ENCODE data around the gene FIGLA.
"Not testable (repeated sequence)": the region's sequence is repeated elsewhere in the genome, so short reads cannot be mapped to it uniquely, and the experiment has no call there.

FIGLA gene

DNA sequence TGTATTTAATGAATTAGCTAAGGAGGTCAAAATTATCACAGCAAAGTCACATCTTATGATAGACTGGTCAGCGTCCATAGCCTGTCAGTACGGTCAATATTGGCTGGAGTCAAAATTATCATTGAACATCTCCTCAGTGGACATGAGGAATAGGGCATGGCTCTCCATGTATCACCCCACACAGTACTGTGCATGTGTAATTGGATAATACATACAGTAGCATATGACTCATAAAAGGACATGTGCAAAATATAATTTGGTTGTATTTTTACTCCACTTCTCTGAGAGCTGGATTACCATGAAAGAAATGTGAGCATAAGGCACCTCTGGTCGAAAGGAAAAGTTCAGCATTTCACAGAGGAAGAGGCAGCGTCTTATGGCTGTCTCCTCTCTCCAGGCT lies 47.4 kb downstream of the FIGLA start:
- H3K4me3 ChIP-seq (ENCODE audit: low read length), result no peak overlapping the region
- DNase-seq (ENCODE audit: low read depth), result no peak
- TF ChIP-seq, protein P1, sequence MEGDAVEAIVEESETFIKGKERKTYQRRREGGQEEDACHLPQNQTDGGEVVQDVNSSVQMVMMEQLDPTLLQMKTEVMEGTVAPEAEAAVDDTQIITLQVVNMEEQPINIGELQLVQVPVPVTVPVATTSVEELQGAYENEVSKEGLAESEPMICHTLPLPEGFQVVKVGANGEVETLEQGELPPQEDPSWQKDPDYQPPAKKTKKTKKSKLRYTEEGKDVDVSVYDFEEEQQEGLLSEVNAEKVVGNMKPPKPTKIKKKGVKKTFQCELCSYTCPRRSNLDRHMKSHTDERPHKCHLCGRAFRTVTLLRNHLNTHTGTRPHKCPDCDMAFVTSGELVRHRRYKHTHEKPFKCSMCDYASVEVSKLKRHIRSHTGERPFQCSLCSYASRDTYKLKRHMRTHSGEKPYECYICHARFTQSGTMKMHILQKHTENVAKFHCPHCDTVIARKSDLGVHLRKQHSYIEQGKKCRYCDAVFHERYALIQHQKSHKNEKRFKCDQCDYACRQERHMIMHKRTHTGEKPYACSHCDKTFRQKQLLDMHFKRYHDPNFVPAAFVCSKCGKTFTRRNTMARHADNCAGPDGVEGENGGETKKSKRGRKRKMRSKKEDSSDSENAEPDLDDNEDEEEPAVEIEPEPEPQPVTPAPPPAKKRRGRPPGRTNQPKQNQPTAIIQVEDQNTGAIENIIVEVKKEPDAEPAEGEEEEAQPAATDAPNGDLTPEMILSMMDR (IDR thresholded peaks at IDR 0.05; ENCODE audit: insufficient read depth, low read depth, low read length, missing control alignments), result no peak

DNA sequence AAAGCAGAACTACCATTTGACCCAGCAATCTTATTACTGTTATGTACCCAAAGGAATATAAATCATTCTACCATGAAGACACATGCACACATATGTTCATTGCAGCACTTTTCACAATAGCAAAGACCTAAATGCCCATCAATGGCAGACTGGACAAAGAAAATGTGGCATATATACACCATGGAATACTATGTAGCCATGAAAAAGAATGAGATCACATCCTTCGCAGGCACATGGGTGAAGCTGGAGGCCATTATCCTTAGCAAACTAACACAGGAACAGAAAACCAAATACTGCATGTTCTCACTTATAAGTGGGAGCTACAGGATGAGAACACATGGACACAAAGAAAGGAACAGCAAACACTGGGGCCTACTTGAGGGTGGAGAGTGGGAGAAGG lies 51.0 kb downstream of the FIGLA start:
- DNase-seq (ENCODE audit: low read depth), result not testable (repeated sequence)

DNA sequence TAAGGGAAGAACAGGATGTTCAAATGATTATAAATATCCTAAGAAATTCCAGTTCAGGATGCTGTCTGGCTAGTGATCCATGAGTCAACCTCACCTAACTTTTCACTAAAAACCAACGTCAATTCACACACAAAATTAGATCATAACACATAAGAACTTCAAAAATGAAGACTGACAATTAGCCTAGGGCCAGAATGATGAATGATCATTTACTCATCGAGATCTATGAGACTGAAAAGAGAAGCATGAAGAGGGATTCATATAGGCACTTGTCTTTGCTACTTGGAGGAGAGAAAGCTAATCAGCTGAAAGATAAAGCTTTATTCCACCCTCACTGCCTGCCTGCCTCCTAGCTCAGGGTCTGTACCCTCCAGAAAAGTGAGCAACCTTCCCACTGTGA lies 52.3 kb downstream of the FIGLA start:
- peak; percentile 77 for DNase-seq (ENCODE audit: low read depth)
- H3K4me3 ChIP-seq (ENCODE audit: low read length), result no peak overlapping the region
- TF ChIP-seq, protein P1 (IDR thresholded peaks at IDR 0.05; ENCODE audit: insufficient read depth, low read depth, low read length, missing control alignments), result no peak

More for the DNA sequence above, 51.0 kb downstream of the FIGLA start:
- H3K4me3 ChIP-seq (ENCODE audit: low read length), result not testable (repeated sequence)

DNA sequence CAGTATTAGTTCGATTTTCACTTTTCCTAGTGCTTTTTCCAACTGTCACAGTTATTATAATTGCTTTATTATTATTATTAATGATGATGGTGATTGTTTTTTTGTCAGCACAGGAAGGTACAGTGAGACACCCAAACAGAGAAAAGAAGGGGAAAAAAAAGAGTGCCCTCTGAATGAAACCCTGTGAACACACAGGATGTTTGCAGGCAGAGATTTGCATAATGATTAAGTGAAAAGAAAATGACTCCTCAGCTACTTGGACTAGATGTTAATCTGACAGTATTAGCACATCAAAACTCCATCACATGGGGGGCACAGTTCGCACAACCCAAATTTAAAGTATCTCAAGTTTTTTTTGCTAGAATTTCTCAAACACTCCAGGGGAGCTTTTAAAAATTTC lies 55.4 kb downstream of the FIGLA start:
- DNase-seq (ENCODE audit: low read depth), result no peak
- no peak overlapping the region for H3K4me3 ChIP-seq (ENCODE audit: low read length)
- TF ChIP-seq, protein P1 (IDR thresholded peaks at IDR 0.05; ENCODE audit: insufficient read depth, low read depth, low read length, missing control alignments), result no peak

DNA sequence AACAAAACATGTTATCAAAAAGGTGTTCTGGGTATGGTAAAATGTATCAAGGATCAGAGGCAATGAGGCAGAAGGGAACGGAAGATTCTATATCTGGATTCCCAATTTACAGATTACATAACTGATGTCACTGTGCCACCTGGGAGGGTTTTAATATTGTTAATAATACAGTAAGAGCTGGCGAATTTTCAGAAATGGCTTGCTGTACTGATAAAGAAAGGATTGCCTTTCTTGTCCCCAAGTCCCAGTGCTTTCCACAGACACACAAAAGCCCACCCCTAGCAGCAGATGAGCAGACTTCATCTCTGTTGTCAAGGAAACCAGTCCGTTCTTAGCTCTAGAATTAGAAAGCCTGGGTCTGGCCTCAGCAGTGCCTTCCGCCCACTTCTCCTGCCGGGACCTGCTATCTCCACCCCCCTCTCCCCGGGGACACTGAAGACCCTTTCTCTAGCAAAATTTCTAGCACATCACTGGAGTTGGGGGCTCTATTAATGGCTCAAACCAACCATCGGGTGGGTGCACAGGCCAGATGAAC lies 56.7 kb downstream of the FIGLA start:
- H3K4me3 ChIP-seq (ENCODE audit: low read length), result no peak overlapping the region
- TF ChIP-seq, protein P1 (IDR thresholded peaks at IDR 0.05; ENCODE audit: insufficient read depth, low read depth, low read length, missing control alignments), result no peak
- DNase-seq (ENCODE audit: low read depth), result no peak

DNA sequence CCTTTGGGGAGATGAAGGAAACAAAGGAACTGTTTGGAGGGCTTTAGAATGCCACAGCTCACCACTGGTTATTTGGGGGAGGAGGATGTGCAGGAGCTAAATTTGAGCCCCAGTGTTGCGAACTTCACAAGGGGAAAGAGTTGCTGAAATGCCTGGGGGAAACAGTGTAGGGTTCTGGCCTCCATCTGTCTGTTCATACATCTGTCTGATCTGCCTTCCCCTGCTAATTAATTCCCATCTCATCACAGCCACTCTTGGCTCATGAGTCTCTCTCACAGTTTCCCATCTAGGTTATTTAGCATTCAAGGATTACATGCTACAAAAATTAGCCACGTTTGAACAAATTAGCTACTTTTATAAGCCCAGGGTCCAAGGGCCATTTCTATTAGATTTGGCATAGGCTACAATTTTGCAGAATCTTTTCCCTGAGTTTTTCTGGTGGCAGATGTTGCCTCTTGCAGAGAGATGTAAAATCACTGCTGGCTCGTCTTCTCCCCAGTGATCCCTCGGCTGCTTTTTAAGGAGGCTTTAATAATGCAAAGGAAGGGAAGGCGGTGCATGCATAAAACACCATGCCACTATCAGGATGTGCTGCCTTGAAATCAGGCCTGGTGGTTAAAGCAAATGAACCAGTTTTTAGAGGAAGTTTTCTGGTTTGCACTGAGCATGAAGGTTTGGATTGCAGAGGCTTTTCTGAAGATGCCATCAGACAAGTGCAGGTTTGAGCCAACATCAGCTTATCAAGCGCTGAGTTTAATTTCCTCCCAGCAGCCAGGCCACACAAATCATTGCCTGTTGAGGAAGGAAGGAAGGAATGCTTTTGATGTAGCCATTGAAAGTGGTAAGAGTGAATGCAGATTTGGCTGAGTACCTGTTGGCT lies 57.4 kb downstream of the FIGLA start:
- no peak overlapping the region for H3K4me3 ChIP-seq (ENCODE audit: low read length)
- TF ChIP-seq, protein P1 (IDR thresholded peaks at IDR 0.05; ENCODE audit: insufficient read depth, low read depth, low read length, missing control alignments), result no peak
- no peak for DNase-seq (ENCODE audit: low read depth)

DNA sequence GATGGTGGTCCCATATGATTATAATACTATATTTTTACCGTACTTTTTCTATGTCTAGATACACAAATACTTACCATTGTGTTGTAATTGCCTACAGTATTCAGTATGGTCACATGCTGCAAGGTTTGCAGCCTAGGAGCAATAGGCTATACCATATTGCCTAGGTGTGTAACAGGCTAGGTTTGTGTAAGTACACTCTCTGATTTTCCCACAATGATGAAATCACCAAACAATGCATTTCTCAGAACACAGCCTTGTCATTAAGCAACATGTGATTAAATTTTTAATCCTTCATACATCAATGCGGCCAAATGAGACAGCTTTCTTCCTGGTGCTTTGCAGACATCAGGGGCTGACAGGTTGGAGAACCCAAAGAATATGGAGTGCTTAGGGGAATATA lies 59.7 kb downstream of the FIGLA start:
- peak; percentile 63 for DNase-seq (ENCODE audit: low read depth)

More for the DNA sequence above, 59.7 kb downstream of the FIGLA start:
- TF ChIP-seq, protein P1 (IDR thresholded peaks at IDR 0.05; ENCODE audit: insufficient read depth, low read depth, low read length, missing control alignments), result no peak
- H3K4me3 ChIP-seq (ENCODE audit: low read length), result no peak overlapping the region

All from epithelial cell of esophagus (primary cell).